HG03571 (cell line): ENCODE measurements around the gene SPTBN4.
"Not testable (repeated sequence)": the region's sequence is repeated elsewhere in the genome, so short reads cannot be mapped to it uniquely, and the experiment has no call there.

Experiments
- ATAC-seq: cut with Tn5 transposase; IDR thresholded peaks from one replicate; pipeline ENCODE4 v1.9.1; 2021; ENCODE audit not compliant: unreplicated experiment

Gene SPTBN4

GRCh38 chr19:40556953-40557530 lies 90.2 kb downstream of the SPTBN4 start:
- ATAC-seq = no peak

GRCh38 chr19:40559394-40559793 lies 92.6 kb downstream of the SPTBN4 start:
- ATAC-seq = no peak

GRCh38 chr19:40560092-40560507 lies 93.3 kb downstream of the SPTBN4 start:
- ATAC-seq = no peak

GRCh38 chr19:40561947-40562346 lies 95.1 kb downstream of the SPTBN4 start:
- no peak for ATAC-seq

- not testable (repeated sequence) for ATAC-seq
Observed at GRCh38 chr19:40564535-40564934, 97.7 kb downstream of the SPTBN4 start.

- ATAC-seq = no peak
Observed at GRCh38 chr19:40565355-40565754, 98.6 kb downstream of the SPTBN4 start.

GRCh38 chr19:40565910-40566495 lies 99.2 kb downstream of the SPTBN4 start:
- ATAC-seq = no peak

GRCh38 chr19:40567040-40567749 lies 100.4 kb downstream of the SPTBN4 start:
- no peak for ATAC-seq

- ATAC-seq = no peak
Observed at GRCh38 chr19:40567750-40568494, 101.1 kb downstream of the SPTBN4 start.

- peak; percentile 73 for ATAC-seq
Observed at GRCh38 chr19:40570313-40571004, 103.7 kb downstream of the SPTBN4 start.

GRCh38 chr19:40571005-40571318 lies 104.2 kb downstream of the SPTBN4 start:
- no peak for ATAC-seq

GRCh38 chr19:40571831-40572495 lies 105.2 kb downstream of the SPTBN4 start:
- ATAC-seq = no peak

- ATAC-seq = no peak
Observed at GRCh38 chr19:40575326-40575725, 108.5 kb downstream of the SPTBN4 start.

- ATAC-seq = peak; percentile 3
Observed at GRCh38 chr19:40576151-40576584, 109.4 kb downstream of the SPTBN4 start.

GRCh38 chr19:40576585-40577451 lies 110.0 kb downstream of the SPTBN4 start, which contains the start of gene SHKBP1:
Gene SHKBP1 (plus strand): TSS chr19:40576873. CDS start chr19:40576900, 27 bp downstream.
- peak; percentile 89 for ATAC-seq

- no peak for ATAC-seq
Observed at GRCh38 chr19:40578442-40578908, 111.7 kb downstream of the SPTBN4 start.

GRCh38 chr19:40580619-40581018 lies 113.8 kb downstream of the SPTBN4 start:
- ATAC-seq = no peak

- no peak for ATAC-seq
Observed at GRCh38 chr19:40581531-40581930, 114.7 kb downstream of the SPTBN4 start.

- ATAC-seq = no peak
Observed at GRCh38 chr19:40582467-40582866, 115.7 kb downstream of the SPTBN4 start.
